Mesothelial cell of epicardium (in vitro differentiated cells): ENCODE measurements around the gene PCDHGC3. TPM values are rescaled to one million over a fixed set of nuclear protein-coding genes. Genes with fewer than 3 reads are reported as not detected.

ENCODE experiments used
- DNase-seq, 2 experiments: peaks; one replicate each; pipeline ENCODE4 v3.0.0; 2021; ENCODE audit warnings: low spot score in 2 of 2; ENCODE audit not compliant: unreplicated experiment in 2 of 2
- H3K27ac Mint-ChIP-seq: 2 replicates; pipeline ENCODE4 v1.8.0; 2021; ENCODE audit warnings: mixed read lengths
- H3K27me3 Mint-ChIP-seq: 2 replicates; pipeline ENCODE4 v1.8.0; 2021; ENCODE audit warnings: low read depth, mixed read lengths
- H3K36me3 Mint-ChIP-seq: 2 replicates; pipeline ENCODE4 v1.8.0; 2021; ENCODE audit warnings: mixed read lengths
- H3K4me1 Mint-ChIP-seq: 2 replicates; pipeline ENCODE4 v1.8.0; 2021; ENCODE audit warnings: mixed read lengths
- H3K4me3 Mint-ChIP-seq: 2 replicates; pipeline ENCODE4 v1.8.0; 2021; ENCODE audit warnings: mild to moderate bottlenecking, moderate library complexity, mixed read lengths
- H3K9me3 Mint-ChIP-seq: 2 replicates; pipeline ENCODE4 v1.8.0; 2021; ENCODE audit warnings: mixed read lengths
- total RNA-seq: library from RNA; stranded (reverse); gene quantifications from 3 replicates; pipeline ENCODE4 v1.2.1, GENCODE V29; 2021
- TF ChIP-seq, protein P1 (sequence below): fragments of 200-600 bp; sonication (generic); IDR thresholded peaks from one replicate; pipeline ENCODE4 v1.5.0; 2021; ENCODE audit warnings: antibody characterized with exemption; ENCODE audit not compliant: unreplicated experiment

The PCDHGC3 gene
- total RNA-seq, 1 donor from 2014 or later = 82.9 TPM

DNA sequence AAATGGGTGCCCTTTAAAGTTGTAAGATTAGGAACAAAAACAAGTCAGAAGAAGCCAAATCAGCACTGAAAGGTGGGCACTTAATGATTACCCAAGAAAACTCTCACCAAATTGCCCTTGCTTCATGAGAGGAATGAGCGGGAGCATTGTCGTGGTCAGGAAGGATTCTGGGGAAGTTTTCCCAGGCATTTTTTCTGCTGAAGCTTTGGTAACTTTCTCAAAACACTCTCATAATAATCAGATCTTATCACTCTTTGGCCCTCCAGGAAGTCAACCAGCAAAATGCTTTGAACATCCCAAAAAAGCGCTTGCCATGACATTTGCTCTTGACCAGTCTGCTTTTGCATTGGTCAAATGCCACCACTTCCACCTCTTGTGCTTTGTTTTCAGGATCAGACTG lies 10.4 kb upstream of the PCDHGC3 start:
- no peak for DNase-seq
- Mint-ChIP-seq H3K9me3 (peaks cover 14% of the 10 kb centered on the region), H3K27me3 (no peaks in the 10 kb centered on the region), H3K4me3 (no peak overlapping the region), H3K27ac (no peak overlapping the region), H3K4me1 (peaks cover 8% of the 10 kb centered on the region), H3K36me3 (peaks cover 22% of the 10 kb centered on the region)
- TF ChIP-seq, protein P1, sequence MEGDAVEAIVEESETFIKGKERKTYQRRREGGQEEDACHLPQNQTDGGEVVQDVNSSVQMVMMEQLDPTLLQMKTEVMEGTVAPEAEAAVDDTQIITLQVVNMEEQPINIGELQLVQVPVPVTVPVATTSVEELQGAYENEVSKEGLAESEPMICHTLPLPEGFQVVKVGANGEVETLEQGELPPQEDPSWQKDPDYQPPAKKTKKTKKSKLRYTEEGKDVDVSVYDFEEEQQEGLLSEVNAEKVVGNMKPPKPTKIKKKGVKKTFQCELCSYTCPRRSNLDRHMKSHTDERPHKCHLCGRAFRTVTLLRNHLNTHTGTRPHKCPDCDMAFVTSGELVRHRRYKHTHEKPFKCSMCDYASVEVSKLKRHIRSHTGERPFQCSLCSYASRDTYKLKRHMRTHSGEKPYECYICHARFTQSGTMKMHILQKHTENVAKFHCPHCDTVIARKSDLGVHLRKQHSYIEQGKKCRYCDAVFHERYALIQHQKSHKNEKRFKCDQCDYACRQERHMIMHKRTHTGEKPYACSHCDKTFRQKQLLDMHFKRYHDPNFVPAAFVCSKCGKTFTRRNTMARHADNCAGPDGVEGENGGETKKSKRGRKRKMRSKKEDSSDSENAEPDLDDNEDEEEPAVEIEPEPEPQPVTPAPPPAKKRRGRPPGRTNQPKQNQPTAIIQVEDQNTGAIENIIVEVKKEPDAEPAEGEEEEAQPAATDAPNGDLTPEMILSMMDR = no peak

DNA sequence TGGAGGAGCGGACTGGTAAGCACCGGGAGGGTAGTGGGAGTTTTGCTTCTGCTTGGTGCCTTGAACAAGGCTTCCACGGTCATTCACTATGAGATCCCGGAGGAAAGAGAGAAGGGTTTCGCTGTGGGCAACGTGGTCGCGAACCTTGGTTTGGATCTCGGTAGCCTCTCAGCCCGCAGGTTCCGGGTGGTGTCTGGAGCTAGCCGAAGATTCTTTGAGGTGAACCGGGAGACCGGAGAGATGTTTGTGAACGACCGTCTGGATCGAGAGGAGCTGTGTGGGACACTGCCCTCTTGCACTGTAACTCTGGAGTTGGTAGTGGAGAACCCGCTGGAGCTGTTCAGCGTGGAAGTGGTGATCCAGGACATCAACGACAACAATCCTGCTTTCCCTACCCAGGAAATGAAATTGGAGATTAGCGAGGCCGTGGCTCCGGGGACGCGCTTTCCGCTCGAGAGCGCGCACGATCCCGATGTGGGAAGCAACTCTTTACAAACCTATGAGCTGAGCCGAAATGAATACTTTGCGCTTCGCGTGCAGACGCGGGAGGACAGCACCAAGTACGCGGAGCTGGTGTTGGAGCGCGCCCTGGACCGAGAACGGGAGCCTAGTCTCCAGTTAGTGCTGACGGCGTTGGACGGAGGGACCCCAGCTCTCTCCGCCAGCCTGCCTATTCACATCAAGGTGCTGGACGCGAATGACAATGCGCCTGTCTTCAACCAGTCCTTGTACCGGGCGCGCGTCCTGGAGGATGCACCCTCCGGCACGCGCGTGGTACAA lies 556 bp downstream of the PCDHGC3 start:
- Mint-ChIP-seq H3K4me1 (peaks cover 43% of the 10 kb centered on the region), H3K9me3 (no peaks in the 10 kb centered on the region), H3K27me3 (no peaks in the 10 kb centered on the region), H3K27ac (peak overlapping the region; percentile 99), H3K4me3 (peak overlapping the region; percentile 94), H3K36me3 (peaks cover 31% of the 10 kb centered on the region)
- DNase-seq = peak in 1 of 2 experiments; percentile 65
- TF ChIP-seq, protein P1 = no peak

DNA sequence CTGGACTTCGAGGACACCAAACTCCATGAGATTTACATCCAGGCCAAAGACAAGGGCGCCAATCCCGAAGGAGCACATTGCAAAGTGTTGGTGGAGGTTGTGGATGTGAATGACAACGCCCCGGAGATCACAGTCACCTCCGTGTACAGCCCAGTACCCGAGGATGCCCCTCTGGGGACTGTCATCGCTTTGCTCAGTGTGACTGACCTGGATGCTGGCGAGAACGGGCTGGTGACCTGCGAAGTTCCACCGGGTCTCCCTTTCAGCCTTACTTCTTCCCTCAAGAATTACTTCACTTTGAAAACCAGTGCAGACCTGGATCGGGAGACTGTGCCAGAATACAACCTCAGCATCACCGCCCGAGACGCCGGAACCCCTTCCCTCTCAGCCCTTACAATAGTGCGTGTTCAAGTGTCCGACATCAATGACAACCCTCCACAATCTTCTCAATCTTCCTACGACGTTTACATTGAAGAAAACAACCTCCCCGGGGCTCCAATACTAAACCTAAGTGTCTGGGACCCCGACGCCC lies 1.3 kb downstream of the PCDHGC3 start:
- no peak for DNase-seq
- peak overlapping the region; percentile 99 for H3K27ac Mint-ChIP-seq
- H3K4me3 Mint-ChIP-seq = peak overlapping the region; percentile 94
- H3K36me3 Mint-ChIP-seq = peaks cover 31% of the 10 kb centered on the region
- no peaks in the 10 kb centered on the region for H3K9me3 Mint-ChIP-seq
- H3K27me3 Mint-ChIP-seq = no peaks in the 10 kb centered on the region
- TF ChIP-seq, protein P1 = no peak
- peaks cover 41% of the 10 kb centered on the region for H3K4me1 Mint-ChIP-seq

DNA sequence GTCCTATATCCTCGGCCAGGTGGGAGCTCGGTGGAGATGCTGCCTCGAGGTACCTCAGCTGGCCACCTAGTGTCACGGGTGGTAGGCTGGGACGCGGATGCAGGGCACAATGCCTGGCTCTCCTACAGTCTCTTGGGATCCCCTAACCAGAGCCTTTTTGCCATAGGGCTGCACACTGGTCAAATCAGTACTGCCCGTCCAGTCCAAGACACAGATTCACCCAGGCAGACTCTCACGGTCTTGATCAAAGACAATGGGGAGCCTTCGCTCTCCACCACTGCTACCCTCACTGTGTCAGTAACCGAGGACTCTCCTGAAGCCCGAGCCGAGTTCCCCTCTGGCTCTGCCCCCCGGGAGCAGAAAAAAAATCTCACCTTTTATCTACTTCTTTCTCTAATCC lies 2.0 kb downstream of the PCDHGC3 start:
- Mint-ChIP-seq H3K27ac (no peak overlapping the region), H3K4me1 (peaks cover 43% of the 10 kb centered on the region), H3K4me3 (peak overlapping the region; percentile 94), H3K27me3 (no peaks in the 10 kb centered on the region), H3K9me3 (no peaks in the 10 kb centered on the region), H3K36me3 (peaks cover 31% of the 10 kb centered on the region)
- TF ChIP-seq, protein P1 = no peak
- DNase-seq = no peak

- peaks cover 31% of the 10 kb centered on the region for H3K36me3 Mint-ChIP-seq
- TF ChIP-seq, protein P1 = peak; percentile 30
- peaks cover 48% of the 10 kb centered on the region for H3K4me1 Mint-ChIP-seq
- no peak overlapping the region for H3K27ac Mint-ChIP-seq
- peak overlapping the region; percentile 54 for H3K4me3 Mint-ChIP-seq
- no peaks in the 10 kb centered on the region for H3K27me3 Mint-ChIP-seq
- H3K9me3 Mint-ChIP-seq = no peaks in the 10 kb centered on the region
- DNase-seq = no peak
Observed at GRCh38 chr5:141478321-141478945, 2.7 kb downstream of the PCDHGC3 start.
